Osteoblast (primary cell): ENCODE results near the gene ELK4. TPM values are rescaled to one million over a fixed set of nuclear protein-coding genes. Genes with fewer than 3 reads are reported as not detected.

Experiments used
- DNase-seq: peaks from one replicate; pipeline ENCODE4 v3.0.0; 2011; ENCODE audit warnings: low spot score, mixed read lengths; ENCODE audit not compliant: insufficient read length; ENCODE audit errors: missing footprints
- H2AFZ ChIP-seq: 2 replicates; pipeline ENCODE4 v1.6.0; 2011; ENCODE audit warnings: mild to moderate bottlenecking, low read length
- H3K27ac ChIP-seq: 2 replicates; pipeline ENCODE4 v1.5.1; 2011; ENCODE audit warnings: mild to moderate bottlenecking, low read depth, low read length, moderate library complexity
- H3K27me3 ChIP-seq: 2 replicates; pipeline ENCODE4 v1.6.0; 2012; ENCODE audit warnings: mild to moderate bottlenecking, control low read depth, inconsistent platforms, low read length, moderate library complexity; ENCODE audit not compliant: insufficient read depth
- H3K36me3 ChIP-seq: 2 replicates; pipeline ENCODE4 v1.5.1; 2011; ENCODE audit warnings: mild to moderate bottlenecking, low read length, control low read depth, moderate library complexity; ENCODE audit not compliant: insufficient read depth
- H3K4me1 ChIP-seq: 2 replicates; pipeline ENCODE4 v1.5.1; 2011; ENCODE audit warnings: mild to moderate bottlenecking, low read length, control low read depth, moderate library complexity; ENCODE audit not compliant: insufficient read depth
- H3K4me2 ChIP-seq: 2 replicates; pipeline ENCODE4 v1.6.0; 2011; ENCODE audit warnings: mild to moderate bottlenecking, low read length; ENCODE audit not compliant: insufficient read depth
- H3K4me3 ChIP-seq: fragments of 200-600 bp; sonication (generic); 3 replicates; pipeline ENCODE4 v1.5.1; 2012; ENCODE audit warnings: mild to moderate bottlenecking, low read length, inconsistent platforms; ENCODE audit not compliant: insufficient read depth
- H3K79me2 ChIP-seq: 2 replicates; pipeline ENCODE4 v1.6.0; 2012; ENCODE audit warnings: mild to moderate bottlenecking, low read length, control low read depth, inconsistent platforms; ENCODE audit not compliant: insufficient read depth
- H3K9me3 ChIP-seq: 2 replicates; pipeline ENCODE4 v1.5.1; 2011; ENCODE audit warnings: low read depth, low read length, control low read depth
- H4K20me1 ChIP-seq: 2 replicates; pipeline ENCODE4 v1.6.0; 2012; ENCODE audit warnings: mild to moderate bottlenecking, low read length, control low read depth; ENCODE audit not compliant: insufficient read depth
- total RNA-seq: library from RNA; depleted of rRNA; stranded (reverse); fragments of >200 nt; gene quantifications from 2 replicates; pipeline ENCODE4 v1.2.3, GENCODE V29; 2012
- TF ChIP-seq, protein P1 (sequence below): IDR thresholded peaks from 2 replicates; pipeline ENCODE4 v1.5.1; 2011; ENCODE audit warnings: mild to moderate bottlenecking, low read depth, low read length, moderate library complexity; ENCODE audit errors: extremely low read depth

The ELK4 gene
- total RNA-seq, 1 donor, result 27.1 TPM

- Histone ChIP-seq H2AFZ (no peak overlapping the region), H3K36me3 (no peaks in the 10 kb centered on the region), H4K20me1 (no peaks in the 10 kb centered on the region), H3K4me2 (no peak overlapping the region), H3K79me2 (no peaks in the 10 kb centered on the region), H3K4me1 (no peaks in the 10 kb centered on the region), H3K4me3 (no peak overlapping the region), H3K27me3 (no peaks in the 10 kb centered on the region), H3K9me3 (no peaks in the 10 kb centered on the region), H3K27ac (no peak overlapping the region)
- TF ChIP-seq, protein P1, sequence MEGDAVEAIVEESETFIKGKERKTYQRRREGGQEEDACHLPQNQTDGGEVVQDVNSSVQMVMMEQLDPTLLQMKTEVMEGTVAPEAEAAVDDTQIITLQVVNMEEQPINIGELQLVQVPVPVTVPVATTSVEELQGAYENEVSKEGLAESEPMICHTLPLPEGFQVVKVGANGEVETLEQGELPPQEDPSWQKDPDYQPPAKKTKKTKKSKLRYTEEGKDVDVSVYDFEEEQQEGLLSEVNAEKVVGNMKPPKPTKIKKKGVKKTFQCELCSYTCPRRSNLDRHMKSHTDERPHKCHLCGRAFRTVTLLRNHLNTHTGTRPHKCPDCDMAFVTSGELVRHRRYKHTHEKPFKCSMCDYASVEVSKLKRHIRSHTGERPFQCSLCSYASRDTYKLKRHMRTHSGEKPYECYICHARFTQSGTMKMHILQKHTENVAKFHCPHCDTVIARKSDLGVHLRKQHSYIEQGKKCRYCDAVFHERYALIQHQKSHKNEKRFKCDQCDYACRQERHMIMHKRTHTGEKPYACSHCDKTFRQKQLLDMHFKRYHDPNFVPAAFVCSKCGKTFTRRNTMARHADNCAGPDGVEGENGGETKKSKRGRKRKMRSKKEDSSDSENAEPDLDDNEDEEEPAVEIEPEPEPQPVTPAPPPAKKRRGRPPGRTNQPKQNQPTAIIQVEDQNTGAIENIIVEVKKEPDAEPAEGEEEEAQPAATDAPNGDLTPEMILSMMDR, result no peak
- no peak for DNase-seq
These were observed 28.6 kb upstream of the ELK4 start for GRCh38 chr1:205660361-205660760.

DNA sequence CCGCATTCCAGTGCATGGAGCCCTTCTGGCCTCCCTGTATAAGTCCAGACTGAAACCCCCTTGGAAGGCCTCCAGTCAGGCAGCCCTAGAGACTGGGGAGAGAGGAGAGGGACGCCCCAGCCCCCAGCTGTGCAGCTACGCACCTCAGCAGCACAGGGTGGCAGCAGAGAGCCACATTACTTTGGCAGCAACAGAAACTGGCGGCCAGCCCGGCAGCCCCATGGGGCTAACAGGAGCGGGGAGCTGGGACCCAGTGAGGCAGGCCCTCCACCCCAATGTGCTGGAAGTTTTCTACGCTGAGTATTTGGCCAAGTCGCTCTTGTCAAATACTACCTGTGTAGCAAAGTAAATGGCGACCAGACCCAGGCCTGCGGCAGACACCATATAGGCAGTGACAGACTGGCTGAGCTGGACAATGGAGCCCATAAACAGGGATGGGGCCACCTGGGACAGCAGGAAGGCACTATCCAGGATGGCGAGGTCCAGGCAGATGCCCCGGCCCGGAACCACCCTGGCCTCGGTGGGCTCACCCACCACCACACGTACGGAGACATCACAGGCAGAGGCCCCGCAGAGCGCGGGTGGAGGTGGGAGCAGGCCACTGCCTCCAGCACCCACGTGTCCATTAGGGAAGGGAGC lies 27.3 kb upstream of the ELK4 start:
- Histone ChIP-seq H3K4me2 (peak overlapping the region; percentile 36), H3K36me3 (no peaks in the 10 kb centered on the region), H2AFZ (no peak overlapping the region), H3K27ac (no peak overlapping the region), H3K4me3 (no peak overlapping the region), H3K9me3 (no peaks in the 10 kb centered on the region), H3K27me3 (no peaks in the 10 kb centered on the region), H3K79me2 (no peaks in the 10 kb centered on the region), H4K20me1 (no peaks in the 10 kb centered on the region), H3K4me1 (no peaks in the 10 kb centered on the region)
- DNase-seq, result peak; percentile 99
- TF ChIP-seq, protein P1, result peak; percentile 91

DNA sequence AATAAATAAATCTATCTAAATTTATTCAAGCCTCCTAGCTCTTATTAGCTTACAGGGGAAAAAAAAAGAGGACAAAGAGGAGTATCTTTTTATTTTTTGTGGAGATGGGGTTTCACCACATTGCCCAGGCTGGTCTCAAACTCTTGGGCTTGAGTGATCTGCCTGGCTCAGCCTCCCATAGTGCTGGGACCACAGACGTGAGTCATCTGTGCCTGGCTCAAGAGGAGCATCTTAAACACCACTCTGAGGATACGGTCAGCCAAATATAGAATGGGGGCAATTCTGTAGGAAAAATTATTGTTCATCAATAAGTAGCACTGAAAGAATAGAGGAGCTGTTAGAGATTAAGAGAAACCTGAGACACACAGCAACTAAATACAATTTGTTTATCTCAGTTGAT lies 24.4 kb upstream of the ELK4 start:
- H3K4me3 ChIP-seq, result no peak overlapping the region
- H3K9me3 ChIP-seq, result no peaks in the 10 kb centered on the region
- no peak overlapping the region for H3K27ac ChIP-seq
- H3K27me3 ChIP-seq, result no peaks in the 10 kb centered on the region
- no peaks in the 10 kb centered on the region for H3K36me3 ChIP-seq
- H3K4me1 ChIP-seq, result no peaks in the 10 kb centered on the region
- H2AFZ ChIP-seq, result no peak overlapping the region
- DNase-seq, result peak; percentile 65
- TF ChIP-seq, protein P1, result no peak
- H3K79me2 ChIP-seq, result no peaks in the 10 kb centered on the region
- no peaks in the 10 kb centered on the region for H4K20me1 ChIP-seq
- no peak overlapping the region for H3K4me2 ChIP-seq

- no peak for DNase-seq
- no peak overlapping the region for H3K4me2 ChIP-seq
- H3K9me3 ChIP-seq, result no peaks in the 10 kb centered on the region
- TF ChIP-seq, protein P1, result no peak
- no peak overlapping the region for H3K4me3 ChIP-seq
- no peaks in the 10 kb centered on the region for H3K4me1 ChIP-seq
- H3K79me2 ChIP-seq, result no peaks in the 10 kb centered on the region
- H4K20me1 ChIP-seq, result no peaks in the 10 kb centered on the region
- no peak overlapping the region for H3K27ac ChIP-seq
- H2AFZ ChIP-seq, result no peak overlapping the region
- H3K27me3 ChIP-seq, result no peaks in the 10 kb centered on the region
- no peaks in the 10 kb centered on the region for H3K36me3 ChIP-seq
These were observed 21.2 kb upstream of the ELK4 start for GRCh38 chr1:205652984-205653383.
